Mammary epithelial cell (primary cell): Measurements from ENCODE around the gene CD4.

Experiments
- CTCF ChIP-seq, 2 donors: IDR thresholded peaks in 1 of 2; conservative IDR thresholded peaks in 1 of 2; 2 replicates each; pipeline ENCODE4 v1.5.1; 2011 to 2012; ENCODE audit warnings: inconsistent platforms in 2 of 2, low read length in 2 of 2, mild to moderate bottlenecking in 2 of 2, control low read depth in 1 of 2, low read depth in 1 of 2; ENCODE audit not compliant: insufficient read depth in 1 of 2; ENCODE audit errors: extremely low read depth in 1 of 2
- EZH2 ChIP-seq: IDR thresholded peaks from 2 replicates; pipeline ENCODE4 v1.6.1; 2012; ENCODE audit warnings: low read length, inconsistent platforms, borderline replicate concordance

GRCh38 chr12:6766651-6767349 is 22.5 kb upstream of the CD4 start:
- peak; percentile 28 to 50 for TF ChIP-seq CTCF (conservative IDR thresholded peaks at IDR 0.05 in 1 of 2, IDR thresholded peaks at IDR 0.05 in 1 of 2; ENCODE audit: extremely low read depth in 1 of 2, insufficient read depth in 1 of 2, low read depth in 1 of 2, low read length in 2 of 2)
- TF ChIP-seq EZH2: no peak
